Hepatocyte (in vitro differentiated cells): Measurements from ENCODE around the gene KRTAP13-3. TPM values are rescaled to one million over a fixed set of nuclear protein-coding genes. Genes with fewer than 3 reads are reported as not detected.
A peak's percentile ranks its signal among the peaks of the same experiment; 100 is the strongest.

Experiments
- DNase-seq: peaks from one replicate; pipeline ENCODE4 v3.0.0-alpha.2; 2016; ENCODE audit warnings: low spot score
- H2AFZ ChIP-seq: fragments of 200-600 bp; sonication (generic); 2 replicates; pipeline ENCODE4 v1.6.0; 2016; ENCODE audit warnings: antibody characterized with exemption, mild to moderate bottlenecking
- H3K27ac ChIP-seq: fragments of 200-600 bp; sonication (generic); 2 replicates; pipeline ENCODE4 v1.5.1; 2016; ENCODE audit warnings: mild to moderate bottlenecking
- H3K27me3 ChIP-seq: fragments of 200-600 bp; sonication (generic); 2 replicates; pipeline ENCODE4 v1.6.1; 2016
- H3K36me3 ChIP-seq: fragments of 200-600 bp; sonication (generic); replicated peaks from 2 replicates; pipeline ENCODE4 v1.5.1; 2016; ENCODE audit warnings: low read depth; ENCODE audit not compliant: insufficient read depth
- H3K4me1 ChIP-seq: fragments of 200-600 bp; sonication (generic); 2 replicates; pipeline ENCODE4 v1.5.1; 2016; ENCODE audit warnings: mild to moderate bottlenecking, moderate library complexity; ENCODE audit not compliant: insufficient read depth
- H3K4me2 ChIP-seq: fragments of 200-600 bp; sonication (generic); 2 replicates; pipeline ENCODE4 v1.6.0; 2016
- H3K4me3 ChIP-seq: fragments of 200-600 bp; sonication (generic); 2 replicates; pipeline ENCODE4 v1.5.1; 2016; ENCODE audit warnings: mild to moderate bottlenecking
- H3K79me2 ChIP-seq: fragments of 200-600 bp; sonication (generic); 2 replicates; pipeline ENCODE4 v1.6.0; 2017; ENCODE audit warnings: mild to moderate bottlenecking
- H3K9me2 ChIP-seq: fragments of 200-600 bp; sonication (generic); replicated peaks from 2 replicates; pipeline ENCODE4 v1.6.0; 2017; ENCODE audit warnings: mild to moderate bottlenecking; ENCODE audit not compliant: insufficient read depth
- H3K9me3 ChIP-seq: fragments of 200-600 bp; sonication (generic); 2 replicates; pipeline ENCODE4 v1.5.1; 2016; ENCODE audit warnings: low read depth, mild to moderate bottlenecking
- H4K20me1 ChIP-seq: fragments of 200-600 bp; sonication (generic); 2 replicates; pipeline ENCODE4 v1.6.0; 2016; ENCODE audit warnings: mild to moderate bottlenecking; ENCODE audit not compliant: insufficient read depth, poor library complexity, severe bottlenecking
- CTCF ChIP-seq: fragments of 200-600 bp; sonication (generic); IDR thresholded peaks from 2 replicates; pipeline ENCODE4 v1.5.1; 2016; ENCODE audit warnings: antibody characterized with exemption, mild to moderate bottlenecking; ENCODE audit not compliant: poor library complexity
- EZH2 ChIP-seq: fragments of 200-600 bp; sonication (generic); IDR thresholded peaks from 2 replicates; pipeline ENCODE4 v1.6.1; 2016; ENCODE audit warnings: antibody characterized with exemption, mild to moderate bottlenecking, borderline replicate concordance
- EZH2phosphoT487 ChIP-seq: fragments of 200-600 bp; sonication (generic); IDR thresholded peaks from one replicate; pipeline ENCODE4 v1.6.1; 2018; ENCODE audit warnings: antibody characterized with exemption, mild to moderate bottlenecking, low read depth, moderate library complexity; ENCODE audit not compliant: unreplicated experiment, severe bottlenecking
- WGBS: methylation state at CpG from one replicate; pipeline ENCODE4 v1.1.6; 2016; ENCODE audit warnings: low lambda C conversion rate; ENCODE audit errors: missing lambda C conversion rate; 5-methylcytosine and 5-hydroxymethylcytosine counted together
- polyA plus RNA-seq: library from polyadenylated mRNA; unstranded; fragments of >200 nt; fragmentation: Nextera tagmentation; extraction: Ambion mirVana; gene quantifications from 2 replicates; pipeline ENCODE4 v1.2.1, GENCODE V29; 2016
- total RNA-seq: library from RNA; depleted of rRNA; stranded (reverse); fragments of >200 nt; gene quantifications from 2 replicates; pipeline ENCODE4 v1.2.3, GENCODE V29; 2014

Gene KRTAP13-3
- total and polyA plus RNA-seq, 2 experiments from 2014 or later: not detected

GRCh38 chr21:30439975-30440374 lies 14.2 kb upstream of the KRTAP13-3 start, which contains the start of gene KRTAP15-1:
Gene KRTAP15-1, plus strand, starts transcription at chr21:30440275. Its CDS starts 53 bp downstream, at chr21:30440328.
- Histone ChIP-seq H3K27ac (no peak within 1 kb of the TSS), H3K4me1 (peaks cover 6% of the 10 kb centered on the region), H4K20me1 (no peaks in the 10 kb centered on the region), H3K36me3 (no peaks in the 10 kb centered on the region), H3K9me3 (no peaks in the 10 kb centered on the region), H3K4me3 (no peak within 1 kb of the TSS), H3K4me2 (no peak within 1 kb of the TSS), H3K79me2 (no peaks in the 10 kb centered on the region), H3K9me2 (no peaks in the 10 kb centered on the region), H3K27me3 (no peaks in the 10 kb centered on the region), H2AFZ (no peak within 1 kb of the TSS)
- DNase-seq: no peak
- no peak for TF ChIP-seq EZH2
- no peak for TF ChIP-seq CTCF
- no peak for TF ChIP-seq EZH2phosphoT487
- WGBS: 96% methylated on average over 5 of the region's 5 CpGs

- H4K20me1 ChIP-seq: no peaks in the 10 kb centered on the region
- no peak overlapping the region for H3K4me3 ChIP-seq
- TF ChIP-seq CTCF (no peak), EZH2phosphoT487 (no peak), EZH2 (no peak)
- H3K9me3 ChIP-seq: no peaks in the 10 kb centered on the region
- peak overlapping the region; percentile 13 for H3K27ac ChIP-seq
- H3K27me3 ChIP-seq: no peaks in the 10 kb centered on the region
- no peak overlapping the region for H2AFZ ChIP-seq
- no peak for DNase-seq
- 83% methylated on average over 3 of the region's 3 CpGs for WGBS
- H3K4me2 ChIP-seq: no peak overlapping the region
- H3K79me2 ChIP-seq: no peaks in the 10 kb centered on the region
- H3K36me3 ChIP-seq: no peaks in the 10 kb centered on the region
- H3K4me1 ChIP-seq: no peaks in the 10 kb centered on the region
- H3K9me2 ChIP-seq: no peaks in the 10 kb centered on the region
Observed at GRCh38 chr21:30437010-30437565, 11.4 kb upstream of the KRTAP13-3 start.

GRCh38 chr21:30434033-30434631 lies 8.4 kb upstream of the KRTAP13-3 start:
- Histone ChIP-seq H3K79me2 (no peaks in the 10 kb centered on the region), H3K27me3 (no peaks in the 10 kb centered on the region), H3K27ac (no peak overlapping the region), H3K9me2 (no peaks in the 10 kb centered on the region), H3K4me1 (no peaks in the 10 kb centered on the region), H4K20me1 (no peaks in the 10 kb centered on the region), H3K4me2 (no peak overlapping the region), H3K36me3 (no peaks in the 10 kb centered on the region), H3K4me3 (no peak overlapping the region), H3K9me3 (no peaks in the 10 kb centered on the region), H2AFZ (no peak overlapping the region)
- 30% methylated on average over 10 of the region's 10 CpGs for WGBS
- TF ChIP-seq EZH2: no peak
- peak; percentile 53 for TF ChIP-seq CTCF
- TF ChIP-seq EZH2phosphoT487: no peak
- peak; percentile 48 for DNase-seq
